ENCODE measurements around the gene AFMID. TPM values are rescaled to one million over a fixed set of nuclear protein-coding genes. Genes with fewer than 3 reads are reported as not detected.

The AFMID gene
- total RNA-seq, 4 donors from 2014 or later, result 16.5 to 44.3 (median 30.3) TPM

DNA sequence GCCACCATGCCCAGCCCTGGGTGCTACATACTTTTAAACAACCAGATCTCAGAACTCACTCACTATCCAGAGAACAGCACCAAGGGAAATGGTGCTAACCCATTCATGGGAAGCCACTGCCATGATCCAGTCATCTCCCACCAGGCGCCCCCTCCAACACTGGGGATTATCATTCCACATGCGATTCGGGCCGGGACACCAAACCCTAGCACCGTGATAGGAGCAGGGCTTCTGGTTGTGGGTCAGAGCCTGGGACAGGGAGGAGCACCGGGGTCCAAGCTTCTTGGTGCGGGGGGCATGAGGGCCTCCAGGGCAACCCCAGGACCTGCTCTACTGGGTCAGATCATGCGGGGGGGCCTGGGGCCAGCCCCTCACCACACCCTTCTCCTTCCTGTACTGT is 48.7 kb downstream of the AFMID start:
- Histone ChIP-seq H3K27me3 (peaks cover 6 to 35% (median 11%) of the 10 kb centered on the region in 4 donors), H3K4me1 (peaks cover 0 to 27% (median 8%) of the 10 kb centered on the region in 3 donors), H3K27ac (no peak overlapping the region), H3K36me3 (no peaks in the 10 kb centered on the region), H3K9me3 (no peaks in the 10 kb centered on the region), H3K4me3 (no peak overlapping the region)
- intact Hi-C loops (cut with DNase I), result no loop called here
- TF ChIP-seq POLR2A (IDR thresholded peaks at IDR 0.05) (no peak), CTCF (IDR thresholded peaks at IDR 0.05) (no peak)
- no peak for DNase-seq
- WGBS, 2 donors, result 100% methylated on average over 1 to 2 of the region's 8 CpGs

GRCh38 chr17:78236362-78237127 is 49.4 kb downstream of the AFMID start:
- Histone ChIP-seq H3K36me3 (no peaks in the 10 kb centered on the region), H3K9me3 (no peaks in the 10 kb centered on the region), H3K27me3 (peaks cover 0 to 28% (median 8%) of the 10 kb centered on the region in 4 donors), H3K4me3 (no peak overlapping the region), H3K27ac (no peak overlapping the region), H3K4me1 (peaks cover 0 to 24% (median 8%) of the 10 kb centered on the region in 3 donors)
- TF ChIP-seq CTCF (IDR thresholded peaks at IDR 0.05) (no peak), POLR2A (IDR thresholded peaks at IDR 0.05) (no peak)
- intact Hi-C loops (cut with DNase I), result no loop called here
- DNase-seq, result no peak
- WGBS, 2 donors, result 91% methylated on average over 10 of the region's 20 CpGs; no CpG with 5 or more reads in 1 of the 2 donors

DNA sequence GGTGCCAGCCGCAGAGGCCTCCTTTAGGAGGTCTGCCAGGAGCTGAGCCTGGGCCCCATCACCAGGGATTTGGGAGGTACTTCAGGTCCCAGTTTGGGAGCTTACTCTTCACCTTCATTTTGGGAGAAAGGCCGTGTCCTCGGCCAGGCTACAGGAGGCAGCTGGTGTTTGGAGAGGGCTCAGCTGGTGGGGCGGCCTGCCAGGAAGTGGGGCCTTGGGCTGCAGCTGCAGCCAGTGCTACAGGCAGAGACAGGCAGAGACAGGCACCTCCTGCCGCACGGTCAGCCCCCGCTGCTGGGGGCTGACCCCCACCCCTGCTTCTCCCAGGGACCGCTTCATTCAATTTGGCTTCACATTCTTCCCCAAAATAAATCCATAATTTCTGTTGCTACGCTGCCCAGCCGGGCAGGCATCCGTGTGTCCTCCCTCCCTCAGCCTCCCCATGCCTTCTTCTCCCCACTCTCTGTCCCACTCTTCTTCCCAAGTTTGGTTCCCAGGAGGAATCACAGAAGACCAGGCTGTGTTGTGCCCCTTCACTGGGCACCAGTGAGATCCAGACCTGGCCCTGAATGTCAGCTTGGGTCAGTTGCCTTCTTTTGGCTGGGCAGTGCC is 50.3 kb downstream of the AFMID start:
- intact Hi-C loops (cut with DNase I), result no loop called here
- 33 to 54% methylated on average over 5 to 6 of the region's 11 CpGs for WGBS, 2 donors
- no peaks in the 10 kb centered on the region for H3K9me3 ChIP-seq
- H3K4me3 ChIP-seq, result no peak overlapping the region
- peaks cover 0 to 14% (median 8%) of the 10 kb centered on the region in 3 donors for H3K4me1 ChIP-seq
- no peak for DNase-seq
- peaks cover 0 to 18% (median 3%) of the 10 kb centered on the region in 4 donors for H3K27me3 ChIP-seq
- H3K27ac ChIP-seq, result no peak overlapping the region
- TF ChIP-seq CTCF (IDR thresholded peaks at IDR 0.05), result no peak
- no peak for TF ChIP-seq POLR2A (IDR thresholded peaks at IDR 0.05)
- no peaks in the 10 kb centered on the region for H3K36me3 ChIP-seq

DNA sequence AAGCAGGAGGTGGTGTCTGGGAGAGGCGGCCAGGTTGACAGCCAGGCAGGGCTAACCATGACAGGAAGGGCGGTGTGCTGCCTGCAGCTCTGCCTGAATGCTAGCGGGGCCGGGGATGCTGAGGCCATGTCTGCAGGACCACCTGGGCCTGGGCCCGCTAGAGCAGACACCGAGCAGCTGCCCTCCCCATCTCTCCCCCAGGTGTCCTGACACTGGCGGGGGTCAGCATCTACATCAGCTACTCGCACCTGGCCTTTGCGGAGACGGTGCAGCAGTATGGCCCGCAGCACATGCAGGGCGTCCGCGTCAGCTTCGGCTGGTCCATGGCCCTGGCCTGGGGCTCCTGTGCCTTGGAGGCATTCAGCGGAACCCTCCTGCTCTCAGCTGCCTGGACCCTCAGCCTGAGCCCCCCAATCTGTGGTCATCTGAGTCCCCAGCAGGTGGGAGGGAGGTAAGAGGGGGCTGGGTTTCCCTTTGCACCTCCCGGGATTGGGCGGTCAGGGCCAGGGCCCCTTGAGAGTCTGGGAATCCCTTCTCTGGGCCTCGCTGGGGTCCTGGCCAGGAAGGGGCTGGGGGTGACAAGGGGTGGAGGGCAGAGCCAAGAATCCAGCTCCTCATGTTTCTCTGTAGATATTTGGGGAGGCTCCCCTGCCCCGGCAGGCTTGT is 51.8 kb downstream of the AFMID start:
- WGBS, 2 donors, result 74 to 88% methylated on average over 3 to 5 of the region's 20 CpGs
- no peak for DNase-seq
- intact Hi-C loops (cut with DNase I), result no loop called here

More for the DNA sequence above, 51.8 kb downstream of the AFMID start:
- peaks cover 0 to 4% (median 0%) of the 10 kb centered on the region in 4 donors for H3K27me3 ChIP-seq
- H3K27ac ChIP-seq, result no peak overlapping the region
- H3K4me1 ChIP-seq, result peaks cover 0 to 14% (median 8%) of the 10 kb centered on the region in 3 donors
- no peak overlapping the region for H3K4me3 ChIP-seq
- no peak for TF ChIP-seq CTCF (IDR thresholded peaks at IDR 0.05)
- no peak for TF ChIP-seq POLR2A (IDR thresholded peaks at IDR 0.05)
- H3K36me3 ChIP-seq, result no peaks in the 10 kb centered on the region
- no peaks in the 10 kb centered on the region for H3K9me3 ChIP-seq
